HG02885 (cell line): ENCODE data around the gene DPH7.

Experiments used
- ATAC-seq: cut with Tn5 transposase; IDR thresholded peaks from one replicate; pipeline ENCODE4 v1.9.1; 2021; ENCODE audit warnings: mild to moderate bottlenecking; ENCODE audit not compliant: unreplicated experiment, poor library complexity

DPH7 gene

DNA sequence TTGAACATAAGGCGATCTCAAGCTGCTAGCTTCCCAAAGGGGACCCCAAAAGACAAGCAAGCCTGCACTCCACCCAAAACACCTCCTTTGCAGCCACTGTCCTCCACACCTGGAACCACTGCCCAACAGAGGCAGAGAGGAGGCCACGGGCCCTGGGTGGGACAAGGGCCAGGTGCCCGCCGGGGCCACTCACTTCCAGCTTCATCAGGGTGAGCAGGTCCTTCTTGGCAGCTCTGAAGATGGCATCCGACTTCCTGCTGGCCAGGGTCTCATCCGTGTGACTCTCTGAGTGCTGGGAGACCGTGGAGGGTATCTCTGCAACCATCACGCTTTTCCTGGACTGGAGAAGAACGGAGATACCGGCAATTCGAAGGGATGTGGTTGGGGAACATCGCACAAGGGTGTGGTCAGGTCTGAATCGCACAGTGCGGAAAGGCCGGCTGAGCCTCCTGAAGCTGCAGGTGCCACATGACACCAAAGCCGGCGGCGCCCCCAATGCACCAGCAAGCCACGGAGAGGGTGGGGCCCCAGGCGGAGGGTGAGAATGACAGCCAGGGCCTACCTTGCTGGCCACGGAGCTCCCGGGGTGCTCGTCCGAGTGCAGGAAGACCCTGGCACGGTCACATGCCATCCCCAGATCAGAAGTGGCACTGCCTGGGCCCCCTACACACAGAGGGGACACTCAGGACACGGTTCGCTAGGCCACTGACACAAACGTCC lies 73.1 kb downstream of the DPH7 start:
- no peak for ATAC-seq
